DLD1 (cell line): ENCODE measurements around the gene PRDM16.

Experiments
- in situ Hi-C: cut with HindIII; loops from 2 replicates; pipeline ENCODE4 v1.10.0; 2017; ENCODE audit warnings: low sequenced_read_pairs

The PRDM16 gene

GRCh38 chr1:3217979-3218679, 149.1 kb downstream of the PRDM16 start:
- in situ Hi-C loops = no loop called here

GRCh38 chr1:3219005-3219790, 150.2 kb downstream of the PRDM16 start:
- in situ Hi-C loops = no loop called here

- in situ Hi-C loops = no loop called here
Observed at GRCh38 chr1:3219791-3220467, 150.9 kb downstream of the PRDM16 start.

- in situ Hi-C loops = no loop called here
Observed at GRCh38 chr1:3221112-3222041, 152.4 kb downstream of the PRDM16 start.

- in situ Hi-C loops = no loop called here
Observed at GRCh38 chr1:3222042-3222692, 153.2 kb downstream of the PRDM16 start.

GRCh38 chr1:3225661-3226060, 156.7 kb downstream of the PRDM16 start:
- in situ Hi-C loops = no loop called here

GRCh38 chr1:3226191-3226590, 157.2 kb downstream of the PRDM16 start:
- in situ Hi-C loops = no loop called here

GRCh38 chr1:3226701-3227350, 157.8 kb downstream of the PRDM16 start:
- in situ Hi-C loops = no loop called here

- in situ Hi-C loops = no loop called here
Observed at GRCh38 chr1:3227351-3227704, 158.3 kb downstream of the PRDM16 start.

GRCh38 chr1:3227893-3228292, 158.9 kb downstream of the PRDM16 start:
- in situ Hi-C loops = no loop called here

- in situ Hi-C loops = no loop called here
Observed at GRCh38 chr1:3229081-3229725, 160.2 kb downstream of the PRDM16 start.

- in situ Hi-C loops = no loop called here
Observed at GRCh38 chr1:3230553-3230952, 161.6 kb downstream of the PRDM16 start.

GRCh38 chr1:3231245-3231644, 162.2 kb downstream of the PRDM16 start:
- in situ Hi-C loops = no loop called here

- in situ Hi-C loops = no loop called here
Observed at GRCh38 chr1:3231826-3232225, 162.8 kb downstream of the PRDM16 start.

GRCh38 chr1:3233031-3233430, 164.0 kb downstream of the PRDM16 start:
- in situ Hi-C loops = no loop called here

- in situ Hi-C loops = no loop called here
Observed at GRCh38 chr1:3233551-3233950, 164.5 kb downstream of the PRDM16 start.

- in situ Hi-C loops = no loop called here
Observed at GRCh38 chr1:3234281-3234680, 165.3 kb downstream of the PRDM16 start.

GRCh38 chr1:3234956-3235355, 166.0 kb downstream of the PRDM16 start:
- in situ Hi-C loops = no loop called here

- in situ Hi-C loops = no loop called here
Observed at GRCh38 chr1:3235496-3235895, 166.5 kb downstream of the PRDM16 start.
